ENCODE data around the gene BCL7B. TPM values are rescaled to one million over a fixed set of nuclear protein-coding genes. Genes with fewer than 3 reads are reported as not detected.

The BCL7B gene
- total and polyA plus RNA-seq, 2 of the 13 experiments (the other 11 are each of a cell fraction or from before 2014, with no cell fraction given) = 24.3 to 38.2 TPM

- H4K20me1 ChIP-seq (ENCODE audit: insufficient read depth, low read length) = peaks cover 23% of the 10 kb centered on the region
- no TSS peak for BruUV-seq (replicated peaks)
- DNase-seq (ENCODE audit: low spot score) (no peak), FAIRE-seq (no peak), ATAC-seq (no peak)
- H3K4me1 ChIP-seq (ENCODE audit: insufficient read depth, low read length) = no peaks in the 10 kb centered on the region
- ChIA-PET CTCF (ENCODE audit: low intra/inter-chr PET ratio, low total read pairs) (no interaction called here), POLR2A (interaction anchor here (0.6 to 19.7 kb wide), 6 partner anchors 19 to 1046 kb away, joined by 3 to 416 read pairs (median 3); partner anchors contain the start of genes BAZ1B, MLXIPL and TBL2)
- in situ Hi-C loops (cut with HindIII; ENCODE audit: extremely low pct_ligation_motif_present, low pct_unique_long_range_greater_than_20kb) (no loop called here), intact Hi-C loops (cut with micrococcal nuclease; ENCODE audit: unreplicated experiment) (no loop called here)
- H3K4me2 ChIP-seq (ENCODE audit: low read depth, low read length) = no peak overlapping the region
- H3K9ac ChIP-seq (ENCODE audit: insufficient read depth, low read depth, low read length) = no peak overlapping the region
- H2AFZ ChIP-seq (ENCODE audit: low read length) = no peak overlapping the region
- no peaks in the 10 kb centered on the region for H3K79me2 ChIP-seq (ENCODE audit: insufficient read depth, low read length)
- H3K9me3 ChIP-seq (ENCODE audit: low read length) = no peaks in the 10 kb centered on the region
- no peaks in the 10 kb centered on the region for H3K27me3 ChIP-seq (ENCODE audit: control insufficient read depth in 1 of 2, insufficient read depth in 2 of 2, low read length in 2 of 2)
- H3K36me3 ChIP-seq (replicated peaks in 1 of 2; ENCODE audit: control insufficient read depth in 1 of 2, insufficient read depth in 2 of 2, low read length in 2 of 2) = peaks cover 11 to 31% of the 10 kb centered on the region in 2 experiments
- no peak for TF ChIP-seq ZNF883 (CRISPR knock-in tag; IDR thresholded peaks at IDR 0.05; ENCODE audit: not compliant biosample characterization)
- TF ChIP-seq AGO2 (optimal IDR thresholded peaks at IDR 0.05; ENCODE audit: low read depth, low read length) = peak; percentile 81
- TF ChIP-seq ZSCAN20 (CRISPR knock-in tag; IDR thresholded peaks at IDR 0.05; ENCODE audit: borderline replicate concordance) = no peak
- TF ChIP-seq ZNF160 (CRISPR knock-in tag; IDR thresholded peaks at IDR 0.05) = no peak
- TF ChIP-seq NONO (IDR thresholded peaks at IDR 0.05) = no peak
- TF ChIP-seq NONO (CRISPR knock-in tag; conservative IDR thresholded peaks at IDR 0.05) = 0 out of 2 replicates have a peak, but pooled peaks have one; percentile 11
- 0 out of 2 replicates have a peak, but pooled peaks have one; percentile 27 for TF ChIP-seq ZSCAN31 (CRISPR knock-in tag; IDR thresholded peaks at IDR 0.05; ENCODE audit: low read depth)
- TF ChIP-seq SOX13 (IDR thresholded peaks at IDR 0.05) = peak; percentile 6; the same call in 1 of the 2 replicates
- TF ChIP-seq SOX13 (CRISPR knock-in tag; conservative IDR thresholded peaks at IDR 0.05 in 1 of 2, IDR thresholded peaks at IDR 0.05 in 1 of 2) = no peak
- TF ChIP-seq HNRNPLL (IDR thresholded peaks at IDR 0.05; ENCODE audit: low read depth, low read length, poor library complexity, severe bottlenecking) = peak; percentile 9
- TF ChIP-seq ZFY (CRISPR knock-in tag; IDR thresholded peaks at IDR 0.05) = no peak
- no peak for TF ChIP-seq KLF11 (CRISPR knock-in tag; IDR thresholded peaks at IDR 0.05)
- 0 out of 2 replicates have a peak, but pooled peaks have one; percentile 26 for TF ChIP-seq CHD2 (IDR thresholded peaks at IDR 0.05; ENCODE audit: low read depth, low read length)
- TF ChIP-seq BHLHE40 (IDR thresholded peaks at IDR 0.05; ENCODE audit: low read length) = no peak
- 0 out of 2 replicates have a peak, but pooled peaks have one; percentile 8 for TF ChIP-seq AKAP8 (CRISPR knock-in tag; IDR thresholded peaks at IDR 0.05)
- no peak for TF ChIP-seq ZNF629 (CRISPR knock-in tag; conservative IDR thresholded peaks at IDR 0.05)
- peak; percentile 99 for TF ChIP-seq AGO1 (IDR thresholded peaks at IDR 0.05; ENCODE audit: low read depth, low read length, poor library complexity, severe bottlenecking)
- TF ChIP-seq PREB (CRISPR knock-in tag; IDR thresholded peaks at IDR 0.05) = no peak
- peak; percentile 66 for TF ChIP-seq POLR2AphosphoS5 (IDR thresholded peaks at IDR 0.05; ENCODE audit: low read depth, low read length)
- peak; percentile 63 for TF ChIP-seq RBM22 (optimal IDR thresholded peaks at IDR 0.05; ENCODE audit: low read length)
- TF ChIP-seq ZKSCAN1 (IDR thresholded peaks at IDR 0.05; ENCODE audit: low read length) = no peak
- peak; percentile 98 for TF ChIP-seq CCAR2 (optimal IDR thresholded peaks at IDR 0.05; ENCODE audit: low read depth, low read length)
- no peak for TF ChIP-seq JUN (CRISPR knock-in tag; IDR thresholded peaks at IDR 0.05)
- 0 out of 2 replicates have a peak, but pooled peaks have one; percentile 31 for TF ChIP-seq PAF1 (CRISPR knock-in tag; IDR thresholded peaks at IDR 0.05)
- peak; percentile 7; the same call in 1 of the 2 replicates for TF ChIP-seq POLR2G (IDR thresholded peaks at IDR 0.05; ENCODE audit: low read depth, low read length)
- peak in 1 of 2 experiments; percentile 50; a peak in 2 of 4 replicates for TF ChIP-seq POLR2A (IDR thresholded peaks at IDR 0.05; ENCODE audit: insufficient read depth in 1 of 2, low read depth in 2 of 2, low read length in 2 of 2)
- TF ChIP-seq U2AF1 (optimal IDR thresholded peaks at IDR 0.05; ENCODE audit: low read depth, low read length) = peak; percentile 5
- peak; percentile 48; the same call in 1 of the 2 replicates for TF ChIP-seq POLR2AphosphoS2 (IDR thresholded peaks at IDR 0.05; ENCODE audit: low read depth, low read length)
- no peak overlapping the region for H3K27ac ChIP-seq (ENCODE audit: extremely low read length, insufficient read depth, low read length)
- WGBS (ENCODE audit: low lambda C conversion rate) = 89% methylated on average over 7 of the region's 7 CpGs
- no peak overlapping the region for H3K4me3 ChIP-seq (replicated peaks in 1 of 3; ENCODE audit: insufficient read depth in 1 of 3, low read depth in 2 of 3, low read length in 3 of 3)
These were observed 42.4 kb upstream of the BCL7B start for GRCh38 chr7:73599916-73600315.
